H4 (cell line): ENCODE measurements around the gene RBM4. TPM values are rescaled to one million over a fixed set of nuclear protein-coding genes. Genes with fewer than 3 reads are reported as not detected.

ENCODE experiments used
- DNase-seq: peaks from one replicate; pipeline ENCODE4 v3.0.0-alpha.2; 2015; ENCODE audit warnings: low spot score
- total RNA-seq: library from RNA; depleted of rRNA; stranded (reverse); fragments of >200 nt; shearing (Covaris generic); gene quantifications from 2 replicates; pipeline ENCODE4 v1.2.3, GENCODE V29; 2014; rRNA removed

RBM4 gene
- total RNA-seq, 1 experiment from 2014 or later = 159 TPM

DNA sequence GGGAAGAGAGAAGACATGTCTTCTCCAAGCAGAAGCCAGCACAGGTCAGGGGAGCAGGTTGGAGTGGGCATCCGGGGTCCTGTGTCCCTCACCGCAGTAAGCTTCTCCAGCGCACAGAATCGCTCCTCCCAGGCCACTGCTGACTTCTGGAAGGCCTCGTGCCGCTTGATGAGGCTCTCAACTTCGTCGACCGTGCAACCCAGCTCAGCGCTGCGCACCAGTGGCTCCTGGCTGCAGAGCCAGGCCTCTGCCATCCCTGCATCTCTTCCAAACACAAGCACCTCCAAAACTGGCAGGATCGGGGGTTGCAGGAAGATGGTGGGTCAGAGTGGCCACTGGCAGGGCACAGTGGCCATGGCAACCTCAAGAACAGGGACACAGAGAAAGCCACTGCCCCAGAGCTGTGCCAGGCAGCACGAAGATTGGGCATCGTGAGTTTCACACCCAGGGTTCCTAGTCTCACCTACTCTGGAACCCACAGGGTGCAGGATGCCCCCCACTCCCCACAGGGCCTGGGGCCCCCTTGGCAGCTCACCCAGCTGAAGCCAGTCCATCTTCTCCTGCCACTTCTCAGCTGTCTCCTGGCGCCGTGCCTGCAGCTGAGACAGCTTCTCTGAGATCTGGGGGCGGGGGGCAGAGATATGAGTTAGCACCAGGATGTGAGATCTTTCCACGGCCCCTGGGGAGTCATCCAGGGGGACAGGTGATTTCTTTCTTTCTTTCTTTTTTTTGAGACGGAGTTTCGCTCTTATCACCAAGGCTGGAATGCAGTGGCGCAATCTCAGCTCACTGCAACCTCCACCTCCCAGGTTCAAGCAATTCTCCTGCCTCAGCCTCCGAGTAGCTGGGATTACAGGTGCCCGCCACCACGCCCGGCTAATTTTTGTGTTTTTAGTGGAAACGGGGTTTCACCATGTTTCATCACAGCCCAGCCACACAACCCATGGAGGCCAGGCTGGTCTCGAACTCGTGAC is 50.3 kb downstream of the RBM4 start:
- DNase-seq = no peak

DNA sequence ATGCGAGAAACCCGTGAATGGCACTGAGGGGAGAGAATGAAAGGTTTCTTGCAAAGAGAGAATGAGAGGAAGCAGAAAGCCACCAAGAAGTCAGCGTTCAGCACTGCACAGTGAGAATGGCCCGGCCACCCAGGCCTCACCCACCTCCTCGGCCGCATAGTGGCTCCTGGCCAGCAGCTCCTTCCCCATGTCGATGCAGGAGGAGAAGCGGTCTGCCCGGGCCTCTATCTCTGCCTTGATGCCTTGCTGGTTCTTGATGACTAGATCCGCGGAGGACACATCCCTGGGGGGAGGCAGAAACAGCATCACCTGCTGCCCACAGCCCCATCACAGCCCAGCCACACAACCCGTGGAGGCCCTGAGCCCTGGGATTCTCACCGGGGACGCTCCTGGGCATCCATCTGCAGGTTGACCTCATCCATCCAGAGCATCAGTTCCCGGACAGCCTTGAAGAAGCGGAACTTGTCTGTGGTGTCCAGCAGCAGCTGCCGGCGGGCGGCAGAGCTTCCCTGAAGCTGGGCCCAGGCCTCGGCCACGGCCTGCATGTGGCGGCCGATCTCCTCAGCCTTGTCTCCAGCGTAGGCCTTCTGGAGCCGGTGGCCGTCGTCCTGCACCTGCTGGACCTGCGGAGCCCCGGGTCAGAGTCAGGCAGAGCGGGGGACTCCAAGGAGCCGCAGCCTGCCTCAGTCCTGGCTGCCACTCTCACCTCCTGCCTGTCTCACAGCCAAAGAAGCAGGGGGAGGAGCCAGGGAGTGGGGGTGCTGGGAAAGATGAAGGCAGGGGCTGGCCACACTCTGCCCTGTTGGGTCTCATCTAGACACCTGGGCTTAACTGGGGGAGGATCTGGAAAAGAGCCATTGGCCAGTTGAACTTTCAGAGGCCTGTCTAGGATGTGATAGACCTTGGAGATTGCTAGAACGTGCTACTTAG is 51.4 kb downstream of the RBM4 start:
- no peak for DNase-seq

GRCh38 chr11:66691311-66691980 is 52.9 kb downstream of the RBM4 start:
- no peak for DNase-seq

DNA sequence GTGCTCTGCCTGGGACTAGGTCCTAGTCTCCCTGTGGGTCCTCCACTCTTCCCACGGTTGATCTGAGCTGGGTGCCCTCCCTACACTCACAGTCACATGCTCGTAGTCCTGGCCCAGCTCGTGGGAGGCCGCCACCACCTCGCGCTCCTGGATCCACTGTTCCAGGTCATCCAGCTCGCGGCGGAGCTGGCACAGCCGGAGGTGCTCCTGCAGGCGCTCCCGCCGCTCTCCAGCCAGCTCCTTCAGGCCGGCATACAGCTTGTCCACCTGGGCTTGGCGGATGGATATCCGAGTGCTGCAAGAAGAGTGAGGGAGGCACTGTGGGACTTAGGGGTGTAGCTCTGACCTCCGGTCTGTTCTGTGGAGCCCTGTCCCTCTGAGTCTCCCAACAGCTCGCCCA is 53.9 kb downstream of the RBM4 start:
- DNase-seq = no peak

DNA sequence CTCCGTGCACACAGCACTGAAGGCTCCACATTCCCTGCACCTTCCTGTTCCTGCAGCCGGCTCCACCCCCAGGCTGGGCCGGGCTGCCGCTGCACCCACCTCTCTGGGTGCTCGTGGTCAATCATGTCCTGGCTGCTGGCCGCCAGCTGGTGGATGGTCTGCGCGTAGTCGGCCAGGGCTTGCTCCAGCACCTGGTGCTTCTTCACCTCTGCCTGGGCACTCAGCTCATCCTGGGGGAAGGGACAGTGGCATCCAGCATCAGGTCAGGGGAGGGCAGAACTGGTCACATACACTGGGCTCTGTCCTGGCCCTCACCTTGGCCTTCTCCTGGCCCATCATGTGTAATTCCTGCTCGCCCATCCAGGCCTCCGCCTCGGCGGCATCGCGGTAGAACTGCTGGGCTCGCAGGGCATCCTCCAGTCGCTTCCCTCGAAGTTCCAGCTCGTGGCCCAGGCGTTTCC is 54.4 kb downstream of the RBM4 start:
- no peak for DNase-seq

- DNase-seq = no peak
These were observed 55.0 kb downstream of the RBM4 start for GRCh38 chr11:66693356-66694055.

DNA sequence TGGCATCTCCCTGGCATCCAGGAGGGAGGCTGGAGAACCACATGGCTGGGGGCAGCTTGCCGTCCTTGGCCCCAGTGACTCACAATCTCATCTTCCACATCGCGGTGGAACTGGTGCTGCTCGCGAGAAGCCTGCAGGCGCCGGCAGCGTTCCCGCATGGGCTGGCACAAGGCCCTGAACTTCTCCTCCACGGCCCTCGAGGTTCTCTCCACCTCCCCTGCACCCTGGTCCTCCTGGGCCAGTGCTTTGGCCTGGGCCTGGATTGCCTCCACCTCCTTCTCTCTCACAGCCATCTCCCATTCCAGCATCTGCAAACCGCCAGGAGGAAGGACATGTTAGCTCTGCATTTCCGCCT is 55.5 kb downstream of the RBM4 start:
- DNase-seq = no peak

DNA sequence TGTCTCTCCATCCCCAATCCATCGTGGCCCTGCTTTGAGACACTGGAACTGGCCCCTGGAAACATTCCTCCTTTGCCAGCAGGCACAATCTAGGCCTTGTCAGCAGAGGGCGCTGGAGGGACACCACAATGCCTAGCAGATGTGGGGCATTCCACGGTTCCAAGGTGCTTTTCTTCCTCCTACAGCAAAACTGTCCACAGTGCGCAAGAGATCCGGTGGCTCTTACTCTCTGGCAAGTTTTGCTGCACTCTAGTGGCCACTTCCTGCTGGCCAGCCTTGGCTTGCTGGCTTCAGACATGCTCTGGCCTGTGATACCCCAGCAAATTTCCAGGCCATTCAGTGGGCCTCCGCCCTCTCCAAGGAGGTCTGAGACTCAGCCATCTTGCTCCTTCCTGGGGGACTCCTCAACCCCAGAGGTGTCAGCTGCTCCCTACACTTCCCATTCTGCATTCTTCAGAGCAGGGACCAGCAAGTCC is 56.3 kb downstream of the RBM4 start:
- peak; percentile 97 for DNase-seq

Other genes with a start within 250 kb of the RBM4 start
- gene NPAS4, start 217.7 kb upstream of the RBM4 start, total RNA-seq = not detected in 2 replicates
- 71.8 and 77.7 TPM in 2 replicates for gene MRPL11, start 199.9 kb upstream of the RBM4 start, total RNA-seq
- 5.6 and 7.5 TPM in 2 replicates for gene PELI3, start 171.8 kb upstream of the RBM4 start, total RNA-seq
- gene DPP3, start 158.3 kb upstream of the RBM4 start, total RNA-seq = 61.4 and 66.7 TPM in 2 replicates
- 12.3 and 14.9 TPM in 2 replicates for gene BBS1, start 128.1 kb upstream of the RBM4 start, total RNA-seq
- gene ZDHHC24, start 92.7 kb upstream of the RBM4 start, total RNA-seq = 7.0 and 19.3 TPM in 2 replicates
- not detected in 2 replicates for gene ACTN3, start 91.8 kb upstream of the RBM4 start, total RNA-seq
- gene CTSF, start 70.1 kb upstream of the RBM4 start, total RNA-seq = 9.1 and 11.3 TPM in 2 replicates
- 0.04 and 0.56 TPM in 2 replicates for gene CCDC87, start 45.6 kb upstream of the RBM4 start, total RNA-seq
- gene CCS, start 45.5 kb upstream of the RBM4 start, total RNA-seq = 21.6 and 25.3 TPM in 2 replicates
- gene RBM14, start 22.1 kb upstream of the RBM4 start, total RNA-seq = 27.5 and 34.3 TPM in 2 replicates
- gene RBM4B, start 39.2 kb downstream of the RBM4 start, total RNA-seq = 31.2 and 46.5 TPM in 2 replicates
- 12.7 and 24.8 TPM in 2 replicates for gene SPTBN2, start 90.5 kb downstream of the RBM4 start, total RNA-seq
- gene RCE1, start 204.7 kb downstream of the RBM4 start, total RNA-seq = 23.5 and 27.5 TPM in 2 replicates
- 4.7 and 12.4 TPM in 2 replicates for gene LRFN4, start 218.4 kb downstream of the RBM4 start, total RNA-seq